SHP77 (cell line): ENCODE data around the gene CCNH.

Source experiments
- DNase-seq, 2 experiments: peaks; one replicate each; lab custom pipeline; 2025; lab: John Stamatoyannopoulos, UW

The CCNH gene

DNA sequence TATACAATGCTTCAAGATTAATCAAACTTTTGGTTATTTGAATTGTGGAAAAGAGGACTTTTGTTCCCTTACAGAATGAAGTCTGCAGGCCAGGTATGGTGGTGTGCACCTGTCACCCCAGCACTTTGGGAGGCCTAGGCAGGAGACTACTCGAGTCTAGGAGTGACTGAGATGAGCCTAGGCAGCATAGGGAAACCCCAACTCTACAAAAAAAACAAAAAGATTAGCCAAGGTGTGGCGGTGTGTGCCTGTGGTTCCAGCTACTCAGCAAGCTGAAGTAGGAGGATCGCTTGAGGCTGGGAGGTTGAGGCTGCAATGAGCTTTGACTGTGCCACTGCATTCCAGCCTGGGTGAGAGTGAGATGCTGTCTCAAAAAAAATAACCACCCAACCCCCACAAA lies 9.3 kb downstream of the CCNH start:
- no peak for DNase-seq

DNA sequence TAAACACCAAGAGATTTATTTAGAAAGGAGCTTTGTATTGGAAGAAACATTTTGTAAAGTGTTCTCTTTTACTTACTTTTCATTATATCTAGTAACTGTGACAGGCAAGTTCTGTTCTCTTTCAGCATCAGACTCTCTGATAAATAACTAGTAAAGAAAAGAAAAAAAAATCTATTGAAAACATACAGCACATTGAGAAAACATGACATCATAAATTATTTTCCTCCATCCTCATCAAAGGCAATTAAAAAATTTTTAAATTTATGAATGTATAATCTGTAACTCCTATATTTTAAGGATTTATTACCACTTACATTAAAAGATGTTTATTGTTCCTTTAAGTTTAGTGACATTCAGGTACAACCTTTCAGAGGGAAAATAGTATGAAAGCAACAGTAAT lies 11.1 kb downstream of the CCNH start:
- DNase-seq, result no peak

- peak; percentile 7 to 20 for DNase-seq
Measured at GRCh38 chr5:87400305-87400899, 12.3 kb downstream of the CCNH start.

DNA sequence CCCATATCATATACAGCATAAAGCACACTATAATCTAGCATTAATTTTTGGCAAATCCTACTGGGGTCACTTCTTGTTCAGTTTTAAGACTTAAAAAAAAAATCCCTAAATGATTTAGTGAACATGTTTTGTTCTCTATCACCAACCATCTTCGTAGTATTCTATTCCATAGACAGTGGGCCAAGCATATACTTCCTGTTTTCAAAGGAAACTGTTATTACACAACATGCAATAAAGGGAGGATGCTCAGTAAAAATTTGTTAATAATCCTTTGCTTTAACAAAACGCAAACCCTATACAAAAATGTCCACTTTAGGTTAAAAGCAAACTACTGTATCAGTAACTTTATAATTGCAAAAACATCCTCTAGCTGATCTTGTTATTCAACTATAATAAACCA lies 13.0 kb downstream of the CCNH start:
- DNase-seq, result no peak

- no peak for DNase-seq
Measured at GRCh38 chr5:87398981-87399614, 13.6 kb downstream of the CCNH start.

GRCh38 chr5:87394411-87395165 lies 18.1 kb downstream of the CCNH start:
- DNase-seq, result no peak

GRCh38 chr5:87393331-87393730 lies 19.4 kb downstream of the CCNH start:
- no peak for DNase-seq

GRCh38 chr5:87392801-87393200 lies 19.9 kb downstream of the CCNH start:
- DNase-seq, result no peak

- DNase-seq, result no peak
Measured at GRCh38 chr5:87392170-87392569, 20.6 kb downstream of the CCNH start.

- DNase-seq, result no peak
Measured at GRCh38 chr5:87390576-87391199, 22.0 kb downstream of the CCNH start.

- DNase-seq, result no peak
Measured at GRCh38 chr5:87390075-87390474, 22.7 kb downstream of the CCNH start.

DNA sequence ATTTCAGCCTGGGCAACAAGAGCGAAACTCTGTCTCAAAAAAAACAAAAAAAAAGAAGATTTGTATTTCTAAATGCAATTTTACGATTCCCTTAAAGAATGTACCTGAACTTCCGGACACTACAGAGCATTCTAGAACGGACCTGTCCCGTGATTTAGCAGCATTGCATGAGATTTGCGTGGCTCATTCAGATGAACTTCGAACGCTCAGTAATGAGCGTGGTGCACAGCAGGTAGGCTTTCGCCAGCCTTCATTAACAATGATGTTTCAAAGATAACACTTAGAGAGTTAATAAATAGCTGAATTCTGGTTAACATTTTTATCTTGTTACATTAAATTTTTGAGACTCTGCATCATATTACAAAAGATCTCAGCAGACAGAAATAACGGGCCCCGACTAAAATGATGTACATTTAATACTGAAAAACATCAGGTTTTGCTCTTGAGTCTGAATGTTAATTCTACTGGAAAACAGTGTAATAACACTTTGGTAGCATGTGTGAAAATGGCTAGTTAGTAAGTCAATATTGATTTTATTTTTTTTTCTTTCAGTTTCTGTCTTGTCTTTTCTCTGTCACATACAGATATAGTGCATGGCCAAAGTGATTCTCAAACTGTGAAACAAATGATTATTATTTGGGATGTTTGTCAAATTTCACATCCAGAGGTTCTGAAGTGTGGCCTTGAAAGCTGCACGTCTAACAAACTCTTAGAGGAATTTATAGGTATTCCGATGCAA lies 23.3 kb downstream of the CCNH start:
- DNase-seq, result no peak

DNA sequence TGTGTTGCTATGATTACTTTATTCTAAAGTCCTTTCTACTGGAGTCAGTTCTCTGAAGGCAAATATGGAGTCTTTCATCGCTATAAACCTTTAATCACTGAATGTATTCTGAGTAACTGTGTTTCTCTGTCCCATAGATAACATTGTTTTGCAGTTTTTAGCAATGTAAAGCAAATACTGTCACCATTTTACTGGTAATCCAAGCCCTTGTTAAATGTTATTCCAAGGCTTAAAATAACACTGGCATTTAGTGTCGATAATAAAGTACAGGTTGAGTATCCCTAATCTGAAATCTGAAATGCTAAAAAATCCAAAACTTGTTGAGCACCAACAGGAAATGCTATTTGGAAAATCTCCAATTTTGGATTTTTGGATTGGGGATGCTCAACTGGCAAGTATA lies 24.6 kb downstream of the CCNH start:
- DNase-seq, result no peak

GRCh38 chr5:87385802-87386201 lies 26.9 kb downstream of the CCNH start:
- no peak for DNase-seq

DNA sequence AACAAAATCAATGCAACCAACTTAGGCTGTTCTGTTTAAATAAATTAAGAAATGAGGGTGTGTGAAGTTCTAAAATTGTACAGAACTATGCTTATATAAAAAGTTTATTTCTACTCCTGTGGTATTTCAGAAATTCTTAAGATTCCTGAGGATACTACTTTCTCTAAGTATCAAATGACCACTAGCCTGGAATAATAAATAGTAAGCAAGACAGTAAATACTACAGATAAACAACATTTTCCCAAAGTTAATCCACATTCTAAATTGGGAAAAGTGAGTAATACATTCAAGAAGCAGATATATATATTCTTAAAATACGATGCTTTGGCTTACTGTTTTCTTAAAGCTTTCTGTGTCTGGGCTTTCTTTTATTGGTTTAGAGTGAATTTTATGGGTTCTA lies 29.5 kb downstream of the CCNH start:
- no peak for DNase-seq

GRCh38 chr5:87382224-87382623 lies 30.5 kb downstream of the CCNH start:
- DNase-seq, result no peak

GRCh38 chr5:87372705-87373104 lies 40.0 kb downstream of the CCNH start:
- DNase-seq, result no peak

GRCh38 chr5:87369431-87369830 lies 43.3 kb downstream of the CCNH start:
- DNase-seq, result no peak

DNA sequence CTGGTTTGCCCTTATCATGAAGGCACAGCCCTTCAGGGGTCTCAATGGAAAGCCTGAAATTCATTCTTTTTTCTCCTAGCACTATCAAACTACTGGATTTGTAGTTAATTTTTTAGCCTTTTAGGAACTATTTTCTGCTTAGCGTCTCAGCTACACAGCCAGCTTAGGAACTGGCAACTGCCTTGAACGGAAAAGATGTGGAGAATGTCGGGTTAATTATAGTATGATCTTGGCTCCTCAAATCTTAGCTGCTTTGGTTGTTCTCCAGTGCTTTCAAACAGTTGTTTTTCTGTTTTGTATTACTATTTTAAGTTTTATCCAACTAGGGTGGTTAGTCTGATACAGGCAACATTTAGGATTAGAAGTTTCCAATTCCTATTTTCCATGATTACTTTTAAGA lies 44.1 kb downstream of the CCNH start:
- DNase-seq, result no peak

DNA sequence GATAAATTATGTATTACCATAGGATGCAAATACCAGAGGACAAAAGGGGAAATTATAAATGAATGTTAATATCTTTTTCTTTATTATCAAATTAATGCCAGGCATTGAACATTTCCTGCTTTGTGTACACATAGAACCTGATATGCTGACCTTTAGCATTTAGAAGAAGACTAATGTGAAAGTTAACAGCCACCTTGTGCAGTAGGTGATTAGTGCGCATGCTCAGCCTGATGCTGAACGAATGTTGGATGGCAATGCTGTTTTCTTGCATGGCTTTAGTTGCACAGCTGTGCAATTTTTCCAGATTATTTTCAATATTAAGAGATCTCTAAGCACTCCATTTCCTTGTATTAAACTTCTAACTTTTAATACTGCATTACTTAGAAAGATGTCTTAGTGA lies 45.5 kb downstream of the CCNH start:
- DNase-seq, result no peak

GRCh38 chr5:87361536-87362213 lies 51.1 kb downstream of the CCNH start:
- no peak for DNase-seq

- DNase-seq, result no peak
Measured at GRCh38 chr5:87361031-87361445, 51.7 kb downstream of the CCNH start.
